ENCODE data around the gene ZBTB42.

ZBTB42 gene

GRCh38 chr14:104843442-104844305, 42.8 kb downstream of the ZBTB42 start:
- DNase-seq (ENCODE audit: low spot score) = peak; percentile 53

- DNase-seq (ENCODE audit: low spot score) = no peak
These were observed 43.6 kb downstream of the ZBTB42 start for GRCh38 chr14:104844306-104845032.

- DNase-seq (ENCODE audit: low spot score) = no peak
These were observed 44.2 kb downstream of the ZBTB42 start for GRCh38 chr14:104845033-104845666.

GRCh38 chr14:104845834-104846441, 45.0 kb downstream of the ZBTB42 start:
- no peak for DNase-seq (ENCODE audit: low spot score)

- DNase-seq (ENCODE audit: low spot score) = no peak
These were observed 51.4 kb downstream of the ZBTB42 start for GRCh38 chr14:104852280-104852663.

Measured in GM03348 (cell line).